ACHN (cell line): Measurements from ENCODE around the gene PIANP.
"Not testable (repeated sequence)": the region's sequence is repeated elsewhere in the genome, so short reads cannot be mapped to it uniquely, and the experiment has no call there.

Experiments
- DNase-seq: peaks from one replicate; pipeline ENCODE4 v3.0.0-alpha.2; 2015
- in situ Hi-C: cut with HindIII; loops from 2 replicates; pipeline ENCODE4 v1.10.0; 2017; ENCODE audit warnings: low sequenced_read_pairs, low pct_ligation_motif_present, low pct_unique_long_range_greater_than_20kb

Gene PIANP

GRCh38 chr12:6716031-6716873 lies 15.6 kb upstream of the PIANP start:
- in situ Hi-C loops: not testable (repeated sequence)

GRCh38 chr12:6708960-6709394 lies 8.4 kb upstream of the PIANP start:
- in situ Hi-C loops: no loop called here
- no peak for DNase-seq

More at GRCh38 chr12:6716031-6716873, 15.6 kb upstream of the PIANP start:
- DNase-seq: not testable (repeated sequence)

- DNase-seq, in situ Hi-C loops: not testable (repeated sequence)
Observed at GRCh38 chr12:6708351-6708750, 7.7 kb upstream of the PIANP start.

GRCh38 chr12:6703631-6704030 lies 3.0 kb upstream of the PIANP start:
- in situ Hi-C loops: no loop called here
- DNase-seq: no peak

- in situ Hi-C loops: no loop called here
- DNase-seq: no peak
Observed at GRCh38 chr12:6701078-6701768, 608 bp upstream of the PIANP start.

GRCh38 chr12:6699989-6700645 lies 498 bp downstream of the PIANP start:
- no peak for DNase-seq
- in situ Hi-C loops: no loop called here

GRCh38 chr12:6699259-6699988 lies 1.2 kb downstream of the PIANP start:
- no peak for DNase-seq
- in situ Hi-C loops: no loop called here

GRCh38 chr12:6698352-6699046 lies 2.1 kb downstream of the PIANP start:
- no peak for DNase-seq
- in situ Hi-C loops: no loop called here

GRCh38 chr12:6697584-6698351 lies 2.8 kb downstream of the PIANP start:
- DNase-seq: peak; percentile 79
- in situ Hi-C loops: no loop called here

- in situ Hi-C loops: no loop called here
- no peak for DNase-seq
Observed at GRCh38 chr12:6696690-6697583, 3.7 kb downstream of the PIANP start.

GRCh38 chr12:6695313-6696045 lies 5.1 kb downstream of the PIANP start:
- in situ Hi-C loops: no loop called here
- no peak for DNase-seq

- in situ Hi-C loops: no loop called here
- no peak for DNase-seq
Observed at GRCh38 chr12:6694701-6695100, 5.9 kb downstream of the PIANP start.

- in situ Hi-C loops: no loop called here
- DNase-seq: no peak
Observed at GRCh38 chr12:6693832-6694355, 6.7 kb downstream of the PIANP start.

- no peak for DNase-seq
- in situ Hi-C loops: no loop called here
Observed at GRCh38 chr12:6692888-6693287, 7.7 kb downstream of the PIANP start.

- no peak for DNase-seq
- in situ Hi-C loops: no loop called here
Observed at GRCh38 chr12:6691473-6691872, 9.1 kb downstream of the PIANP start.
